Esophagus squamous epithelium (tissue), 4 donors: ENCODE results near the gene DENND2D.

ENCODE experiments used
- POLR2A ChIP-seq, 4 donors: fragments of 450-650 bp; IDR thresholded peaks; one replicate each; pipeline ENCODE4 v1.6.1; 2017; ENCODE audit warnings: antibody characterized with exemption in 4 of 4, mild to moderate bottlenecking in 4 of 4, moderate library complexity in 3 of 4
- TF ChIP-seq, protein P1 (sequence below), 6 experiments: fragments of 450-650 bp in 4 of 6; fragments of 200-600 bp in 2 of 6; sonication (generic) in 2 of 6; IDR thresholded peaks; one replicate each; pipeline ENCODE4 v1.5.1; 2016 to 2019; ENCODE audit warnings: antibody characterized with exemption in 6 of 6, mild to moderate bottlenecking in 4 of 6, moderate library complexity in 4 of 6

DNA sequence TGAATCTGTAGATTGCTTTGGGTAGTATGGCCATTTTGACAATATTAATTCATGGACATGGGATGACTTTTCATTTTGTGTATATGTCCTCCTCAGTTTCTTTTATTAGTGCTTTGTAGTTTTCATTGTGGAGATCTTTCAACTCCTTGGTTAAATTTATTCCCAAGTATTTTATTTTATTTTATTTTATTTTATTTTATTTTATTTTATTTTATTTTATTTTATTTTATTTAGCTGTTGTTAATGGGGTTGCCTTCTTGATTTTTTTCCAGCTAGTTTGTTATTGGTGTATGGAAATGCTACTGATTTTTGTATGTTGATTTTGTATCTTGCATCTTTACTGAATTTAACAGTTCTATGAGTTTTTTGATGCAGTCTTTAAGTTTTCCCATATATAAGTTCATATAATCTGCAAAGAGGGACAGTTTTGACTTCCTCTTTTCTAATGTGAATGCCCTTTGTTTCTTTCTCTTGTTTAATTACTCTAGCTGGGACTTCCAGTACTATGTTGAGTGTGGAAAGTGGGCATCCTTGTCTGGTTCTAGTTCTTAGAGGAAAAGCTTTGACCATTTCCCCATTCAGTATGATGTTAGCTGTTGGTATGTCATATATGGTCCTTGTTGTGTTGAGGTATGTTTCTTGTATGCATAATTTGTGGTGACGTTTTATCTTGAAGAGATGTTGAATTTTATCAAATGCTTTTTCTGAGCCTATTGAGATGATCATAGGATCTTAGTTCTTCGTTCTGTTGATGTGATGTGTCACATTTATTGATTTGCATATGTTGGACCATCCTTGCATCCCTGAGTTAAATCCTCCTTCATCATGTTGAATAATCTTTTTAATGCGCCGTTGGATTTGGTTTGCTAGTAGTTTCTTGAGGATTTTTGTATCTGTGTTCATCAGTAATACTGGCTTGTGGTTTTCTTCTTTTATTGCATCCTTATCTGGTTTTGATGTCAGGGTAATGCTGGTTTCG lies 46.1 kb downstream of the DENND2D start:
- TF ChIP-seq, protein P1, sequence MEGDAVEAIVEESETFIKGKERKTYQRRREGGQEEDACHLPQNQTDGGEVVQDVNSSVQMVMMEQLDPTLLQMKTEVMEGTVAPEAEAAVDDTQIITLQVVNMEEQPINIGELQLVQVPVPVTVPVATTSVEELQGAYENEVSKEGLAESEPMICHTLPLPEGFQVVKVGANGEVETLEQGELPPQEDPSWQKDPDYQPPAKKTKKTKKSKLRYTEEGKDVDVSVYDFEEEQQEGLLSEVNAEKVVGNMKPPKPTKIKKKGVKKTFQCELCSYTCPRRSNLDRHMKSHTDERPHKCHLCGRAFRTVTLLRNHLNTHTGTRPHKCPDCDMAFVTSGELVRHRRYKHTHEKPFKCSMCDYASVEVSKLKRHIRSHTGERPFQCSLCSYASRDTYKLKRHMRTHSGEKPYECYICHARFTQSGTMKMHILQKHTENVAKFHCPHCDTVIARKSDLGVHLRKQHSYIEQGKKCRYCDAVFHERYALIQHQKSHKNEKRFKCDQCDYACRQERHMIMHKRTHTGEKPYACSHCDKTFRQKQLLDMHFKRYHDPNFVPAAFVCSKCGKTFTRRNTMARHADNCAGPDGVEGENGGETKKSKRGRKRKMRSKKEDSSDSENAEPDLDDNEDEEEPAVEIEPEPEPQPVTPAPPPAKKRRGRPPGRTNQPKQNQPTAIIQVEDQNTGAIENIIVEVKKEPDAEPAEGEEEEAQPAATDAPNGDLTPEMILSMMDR (IDR thresholded peaks at IDR 0.05): no peak
- no peak for TF ChIP-seq POLR2A (IDR thresholded peaks at IDR 0.05)
